ENCODE results near the gene MYBBP1A.
A peak's percentile ranks its signal among the peaks of the same experiment; 100 is the strongest.

MYBBP1A gene

GRCh38 chr17:4515501-4515900 lies 39.7 kb downstream of the MYBBP1A start:
- DNase-seq, result no peak

- no peak for DNase-seq
Observed at GRCh38 chr17:4514779-4515178, 40.4 kb downstream of the MYBBP1A start.

GRCh38 chr17:4514206-4514605 lies 41.0 kb downstream of the MYBBP1A start:
- no peak for DNase-seq

- no peak for DNase-seq
Observed at GRCh38 chr17:4513113-4514032, 41.8 kb downstream of the MYBBP1A start.

- no peak for DNase-seq
Observed at GRCh38 chr17:4512156-4513112, 42.8 kb downstream of the MYBBP1A start.

GRCh38 chr17:4511199-4511932 lies 43.8 kb downstream of the MYBBP1A start:
- no peak for DNase-seq

- DNase-seq, result no peak
Observed at GRCh38 chr17:4510618-4510941, 44.6 kb downstream of the MYBBP1A start.

- DNase-seq, result no peak
Observed at GRCh38 chr17:4509923-4510617, 45.1 kb downstream of the MYBBP1A start.

GRCh38 chr17:4509401-4509800 lies 45.8 kb downstream of the MYBBP1A start:
- no peak for DNase-seq

- no peak for DNase-seq
Observed at GRCh38 chr17:4508207-4508606, 47.0 kb downstream of the MYBBP1A start.

- DNase-seq, result no peak
Observed at GRCh38 chr17:4507361-4508111, 47.6 kb downstream of the MYBBP1A start.

- DNase-seq, result no peak
Observed at GRCh38 chr17:4506892-4507291, 48.3 kb downstream of the MYBBP1A start.

- no peak for DNase-seq
Observed at GRCh38 chr17:4506175-4506813, 48.9 kb downstream of the MYBBP1A start.

GRCh38 chr17:4505187-4505586 lies 50.0 kb downstream of the MYBBP1A start:
- no peak for DNase-seq

GRCh38 chr17:4504188-4504587 lies 51.0 kb downstream of the MYBBP1A start:
- no peak for DNase-seq

- no peak for DNase-seq
Observed at GRCh38 chr17:4503283-4504025, 51.7 kb downstream of the MYBBP1A start.

GRCh38 chr17:4502466-4503154 lies 52.6 kb downstream of the MYBBP1A start:
- no peak for DNase-seq

GRCh38 chr17:4501295-4501949 lies 53.8 kb downstream of the MYBBP1A start:
- DNase-seq, result peak in 1 of 2 donors; percentile 62

- no peak for DNase-seq
Observed at GRCh38 chr17:4500191-4500571, 55.0 kb downstream of the MYBBP1A start.

Data from bone marrow (tissue), 2 donors.